Parathyroid adenoma (tissue), 2 donors: ENCODE measurements around the gene TRPC4.
"Not testable (repeated sequence)": the region's sequence is repeated elsewhere in the genome, so short reads cannot be mapped to it uniquely, and the experiment has no call there.

ENCODE experiments used
- H2AFZ ChIP-seq: fragments of 300-600 bp; sonication (generic); one replicate; pipeline ENCODE4 v1.7.0; 2017; ENCODE audit warnings: antibody characterized with exemption, mild to moderate bottlenecking
- H3K27ac ChIP-seq: fragments of 300-600 bp; sonication (generic); one replicate; pipeline ENCODE4 v1.7.0; 2017
- H3K27me3 ChIP-seq: fragments of 300-600 bp; sonication (generic); one replicate; pipeline ENCODE4 v1.7.0; 2017; ENCODE audit warnings: low read length; ENCODE audit not compliant: control insufficient read depth, insufficient read depth
- H3K36me3 ChIP-seq: fragments of 300-600 bp; sonication (generic); one replicate; pipeline ENCODE4 v1.7.0; 2017; ENCODE audit warnings: low read length; ENCODE audit not compliant: control insufficient read depth, insufficient read depth
- H3K4me1 ChIP-seq: fragments of 300-600 bp; sonication (generic); one replicate; pipeline ENCODE4 v1.7.0; 2017; ENCODE audit warnings: control low read depth
- H3K4me2 ChIP-seq: fragments of 300-600 bp; sonication (generic); one replicate; pipeline ENCODE4 v1.7.0; 2017; ENCODE audit warnings: low read length
- H3K4me3 ChIP-seq: fragments of 300-600 bp; sonication (generic); one replicate; pipeline ENCODE4 v1.7.0; 2017; ENCODE audit warnings: low read depth, low read length
- H3K79me2 ChIP-seq: fragments of 300-600 bp; sonication (generic); one replicate; pipeline ENCODE4 v1.7.0; 2017; ENCODE audit warnings: control low read depth
- H3K9ac ChIP-seq: fragments of 300-600 bp; sonication (generic); one replicate; pipeline ENCODE4 v1.7.0; 2017; ENCODE audit warnings: mild to moderate bottlenecking
- H3K9me3 ChIP-seq: fragments of 300-600 bp; sonication (generic); one replicate; pipeline ENCODE4 v1.7.0; 2017; ENCODE audit warnings: low read length; ENCODE audit not compliant: control insufficient read depth
- TF ChIP-seq, protein P1 (sequence below): fragments of 300-600 bp; sonication (generic); IDR thresholded peaks from one replicate; pipeline ENCODE4 v1.7.0; 2017; ENCODE audit warnings: antibody characterized with exemption, mild to moderate bottlenecking
- donor health status: primary hyperparathyroidism.

The TRPC4 gene

DNA sequence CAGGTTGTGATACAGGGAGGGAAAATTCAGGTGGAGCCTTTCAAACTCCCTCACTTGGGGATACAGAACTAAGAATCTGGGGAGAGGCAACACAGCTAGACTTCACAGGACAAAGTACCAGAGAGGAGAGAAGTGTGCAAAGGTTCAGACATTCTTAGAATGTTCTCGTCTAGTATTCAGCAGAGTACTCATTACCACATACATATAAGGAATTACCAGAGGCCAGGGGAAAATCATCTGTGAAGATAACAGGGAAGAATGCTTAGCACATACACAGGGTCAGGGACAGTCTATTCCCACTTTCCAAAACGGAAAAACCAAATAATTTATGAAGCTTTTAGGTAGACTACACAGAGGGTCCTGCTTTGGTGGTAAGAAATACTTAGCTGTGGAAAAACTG, 58.1 kb downstream of the TRPC4 start:
- Histone ChIP-seq H3K4me2 (no peak overlapping the region), H3K79me2 (no peaks in the 10 kb centered on the region), H3K9ac (no peak overlapping the region), H3K27ac (no peak overlapping the region), H3K9me3 (no peaks in the 10 kb centered on the region), H2AFZ (no peak overlapping the region), H3K4me1 (no peaks in the 10 kb centered on the region), H3K27me3 (no peaks in the 10 kb centered on the region), H3K36me3 (no peaks in the 10 kb centered on the region), H3K4me3 (no peak overlapping the region)
- TF ChIP-seq, protein P1, sequence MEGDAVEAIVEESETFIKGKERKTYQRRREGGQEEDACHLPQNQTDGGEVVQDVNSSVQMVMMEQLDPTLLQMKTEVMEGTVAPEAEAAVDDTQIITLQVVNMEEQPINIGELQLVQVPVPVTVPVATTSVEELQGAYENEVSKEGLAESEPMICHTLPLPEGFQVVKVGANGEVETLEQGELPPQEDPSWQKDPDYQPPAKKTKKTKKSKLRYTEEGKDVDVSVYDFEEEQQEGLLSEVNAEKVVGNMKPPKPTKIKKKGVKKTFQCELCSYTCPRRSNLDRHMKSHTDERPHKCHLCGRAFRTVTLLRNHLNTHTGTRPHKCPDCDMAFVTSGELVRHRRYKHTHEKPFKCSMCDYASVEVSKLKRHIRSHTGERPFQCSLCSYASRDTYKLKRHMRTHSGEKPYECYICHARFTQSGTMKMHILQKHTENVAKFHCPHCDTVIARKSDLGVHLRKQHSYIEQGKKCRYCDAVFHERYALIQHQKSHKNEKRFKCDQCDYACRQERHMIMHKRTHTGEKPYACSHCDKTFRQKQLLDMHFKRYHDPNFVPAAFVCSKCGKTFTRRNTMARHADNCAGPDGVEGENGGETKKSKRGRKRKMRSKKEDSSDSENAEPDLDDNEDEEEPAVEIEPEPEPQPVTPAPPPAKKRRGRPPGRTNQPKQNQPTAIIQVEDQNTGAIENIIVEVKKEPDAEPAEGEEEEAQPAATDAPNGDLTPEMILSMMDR = no peak

DNA sequence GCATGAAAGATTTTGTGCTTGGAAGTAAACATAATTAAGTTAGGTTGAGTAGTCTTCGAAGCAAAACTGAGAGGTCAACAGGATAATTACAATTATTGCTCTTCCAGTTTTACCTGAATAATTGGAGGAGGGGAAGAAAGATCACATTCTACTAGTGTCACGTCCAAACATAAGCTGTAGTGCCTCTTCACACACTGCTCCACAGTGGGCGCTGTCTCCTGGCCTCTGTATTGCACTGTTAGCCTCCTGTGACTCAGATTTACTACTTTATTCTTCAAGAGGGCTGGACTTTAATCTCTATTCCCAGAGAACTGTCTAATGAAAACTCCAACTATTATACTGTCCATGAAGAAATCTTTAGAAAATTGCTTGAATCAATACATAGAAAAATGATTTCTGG, 62.9 kb downstream of the TRPC4 start:
- Histone ChIP-seq H3K4me2 (no peak overlapping the region), H3K9me3 (no peaks in the 10 kb centered on the region), H3K27me3 (no peaks in the 10 kb centered on the region), H3K4me1 (no peaks in the 10 kb centered on the region), H3K27ac (no peak overlapping the region), H3K9ac (no peak overlapping the region), H3K36me3 (no peaks in the 10 kb centered on the region), H3K4me3 (no peak overlapping the region), H2AFZ (no peak overlapping the region), H3K79me2 (no peaks in the 10 kb centered on the region)
- TF ChIP-seq, protein P1 = no peak

DNA sequence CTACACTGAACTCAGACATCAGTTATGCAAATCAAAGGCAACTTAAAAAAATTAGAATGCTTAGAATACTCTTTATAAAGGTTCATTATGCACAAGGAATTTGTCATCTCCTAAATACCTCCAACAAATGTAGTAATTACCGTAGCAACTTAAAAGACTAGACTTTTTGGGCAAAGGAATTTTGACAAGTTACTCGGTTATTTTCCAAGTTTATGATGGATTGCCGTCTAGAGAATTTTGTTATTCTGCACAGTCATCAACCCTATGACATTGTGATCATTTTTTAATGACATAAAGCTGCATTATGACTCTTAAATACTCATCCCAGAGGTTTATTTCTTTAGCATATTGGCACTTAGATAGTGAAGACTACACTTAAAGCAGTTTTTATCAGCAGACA, 71.9 kb downstream of the TRPC4 start:
- TF ChIP-seq, protein P1 = no peak

DNA sequence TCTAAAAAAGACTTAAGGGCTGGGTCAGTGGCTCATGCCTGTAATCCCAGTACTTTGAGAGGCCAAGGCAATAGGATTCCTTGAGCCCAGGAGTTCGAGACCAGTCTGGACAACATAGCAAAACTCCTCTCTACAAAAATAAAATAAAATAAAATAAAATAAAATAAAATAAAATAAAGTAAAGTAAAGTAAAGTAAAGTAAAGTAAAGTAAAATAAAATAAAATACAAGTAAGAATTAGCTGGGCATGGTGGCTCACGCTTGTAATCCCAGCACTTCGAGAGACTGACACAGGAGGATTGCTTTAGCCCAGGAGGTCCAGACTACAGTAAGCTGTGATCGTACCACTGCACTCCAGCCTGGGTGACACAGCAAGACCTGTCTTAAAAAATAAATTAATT, 72.8 kb downstream of the TRPC4 start:
- not testable (repeated sequence) for H3K79me2 ChIP-seq, H3K4me2 ChIP-seq, H3K27ac ChIP-seq, H3K27me3 ChIP-seq, H3K9ac ChIP-seq, H3K4me3 ChIP-seq, H3K36me3 ChIP-seq, H2AFZ ChIP-seq, H3K4me1 ChIP-seq, H3K9me3 ChIP-seq

More for the DNA sequence above, 71.9 kb downstream of the TRPC4 start:
- Histone ChIP-seq H3K4me1 (no peaks in the 10 kb centered on the region), H3K4me3 (no peak overlapping the region), H3K4me2 (no peak overlapping the region), H3K27ac (no peak overlapping the region), H3K9ac (no peak overlapping the region), H3K79me2 (no peaks in the 10 kb centered on the region), H3K27me3 (no peaks in the 10 kb centered on the region), H3K9me3 (no peaks in the 10 kb centered on the region), H3K36me3 (no peaks in the 10 kb centered on the region), H2AFZ (no peak overlapping the region)

DNA sequence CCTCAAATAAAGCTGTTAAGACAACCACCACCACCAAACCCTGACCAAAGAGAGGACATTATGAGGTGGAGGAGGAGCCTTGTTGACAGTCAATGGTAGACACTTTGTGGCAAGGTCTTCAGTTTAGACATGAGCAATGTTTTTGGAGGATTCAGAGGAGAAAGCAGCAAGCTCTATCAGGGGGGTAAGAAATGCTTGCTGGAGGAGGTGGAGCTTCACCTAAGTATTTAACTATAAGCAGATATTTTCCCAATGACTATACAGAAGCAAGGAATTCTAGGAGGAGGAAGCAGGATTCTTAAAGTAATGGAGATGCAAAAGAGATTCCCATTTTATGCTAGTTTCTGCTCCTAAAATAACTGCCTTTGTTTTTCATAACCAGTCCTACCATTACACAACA, 74.2 kb downstream of the TRPC4 start:
- no peak overlapping the region for H2AFZ ChIP-seq
- no peaks in the 10 kb centered on the region for H3K79me2 ChIP-seq
- H3K27me3 ChIP-seq = no peaks in the 10 kb centered on the region
- no peak overlapping the region for H3K4me3 ChIP-seq
- H3K9me3 ChIP-seq = no peaks in the 10 kb centered on the region
- no peaks in the 10 kb centered on the region for H3K36me3 ChIP-seq
- no peak overlapping the region for H3K9ac ChIP-seq
- no peak overlapping the region for H3K27ac ChIP-seq
- TF ChIP-seq, protein P1 = no peak
- no peak overlapping the region for H3K4me2 ChIP-seq
- no peaks in the 10 kb centered on the region for H3K4me1 ChIP-seq
